Neuronal stem cell (in vitro differentiated cells): ENCODE measurements around the gene HIPK2.
A peak's percentile ranks its signal among the peaks of the same experiment; 100 is the strongest.

Experiments
- DNase-seq: peaks from one replicate; pipeline ENCODE4 v3.0.0-alpha.2; 2013; ENCODE audit warnings: low spot score
- H2AFZ ChIP-seq: one replicate; pipeline ENCODE4 v1.6.1; 2013; ENCODE audit warnings: mild to moderate bottlenecking, low read length, inconsistent platforms
- H2AK5ac ChIP-seq: 2 replicates; pipeline ENCODE4 v1.6.1; 2013; ENCODE audit warnings: low read depth, mild to moderate bottlenecking, inconsistent platforms, low read length, moderate library complexity, mixed read lengths
- H2BK120ac ChIP-seq: 2 replicates; pipeline ENCODE4 v1.6.1; 2013; ENCODE audit warnings: low read depth, mild to moderate bottlenecking, inconsistent platforms, low read length, moderate library complexity, mixed read lengths
- H2BK12ac ChIP-seq: one replicate; pipeline ENCODE4 v1.6.1; 2013; ENCODE audit warnings: low read length, inconsistent platforms
- H2BK15ac ChIP-seq: 2 replicates; pipeline ENCODE4 v1.6.1; 2013; ENCODE audit warnings: mild to moderate bottlenecking, low read length, inconsistent platforms, mixed read lengths
- H2BK5ac ChIP-seq: one replicate; pipeline ENCODE4 v1.6.1; 2013; ENCODE audit warnings: inconsistent platforms, mild to moderate bottlenecking, low read length, moderate library complexity
- H3K14ac ChIP-seq: one replicate; pipeline ENCODE4 v1.6.1; 2013; ENCODE audit warnings: low read length, inconsistent platforms
- H3K18ac ChIP-seq: 2 replicates; pipeline ENCODE4 v1.6.1; 2013; ENCODE audit warnings: low read length, inconsistent platforms
- H3K23ac ChIP-seq: 2 replicates; pipeline ENCODE4 v1.6.1; 2013; ENCODE audit warnings: low read depth, mild to moderate bottlenecking, mixed read lengths, low read length, inconsistent platforms; ENCODE audit not compliant: poor library complexity
- H3K27ac ChIP-seq: replicated peaks from 3 replicates; pipeline ENCODE4 v1.5.1; 2013; ENCODE audit warnings: low read length, inconsistent platforms
- H3K27me3 ChIP-seq, 3 experiments: 2 replicates each; pipeline ENCODE4 v1.6.1; 2013; ENCODE audit warnings: low read length in 3 of 3, mild to moderate bottlenecking in 2 of 3, inconsistent platforms in 1 of 3, low read depth in 1 of 3, mixed read lengths in 1 of 3, moderate library complexity in 1 of 3; ENCODE audit not compliant: control insufficient read depth in 3 of 3, insufficient read depth in 3 of 3
- H3K36me3 ChIP-seq, 2 donors: replicated peaks in 1 of 2; 2 replicates each; pipeline ENCODE4 v1.6.1; 2013; ENCODE audit warnings: low read length in 2 of 2; ENCODE audit not compliant: control insufficient read depth in 2 of 2, insufficient read depth in 2 of 2
- H3K4ac ChIP-seq: 2 replicates; pipeline ENCODE4 v1.6.1; 2013; ENCODE audit warnings: inconsistent platforms, mild to moderate bottlenecking, low read length, moderate library complexity
- H3K4me1 ChIP-seq, 2 donors: 1 replicate in 1 of 2; 2 replicates in 1 of 2; pipeline ENCODE4 v1.6.1; 2013; ENCODE audit warnings: low read length in 2 of 2, low read depth in 1 of 2; ENCODE audit not compliant: control insufficient read depth in 2 of 2, insufficient read depth in 1 of 2
- H3K4me2 ChIP-seq: one replicate; pipeline ENCODE4 v1.6.1; 2013; ENCODE audit warnings: mild to moderate bottlenecking, low read length, inconsistent platforms; ENCODE audit not compliant: insufficient read depth, poor library complexity, severe bottlenecking
- H3K4me3 ChIP-seq, 2 donors: 2 replicates each; pipeline ENCODE4 v1.5.1; 2013; ENCODE audit warnings: low read length in 2 of 2, mild to moderate bottlenecking in 2 of 2, inconsistent platforms in 1 of 2, moderate library complexity in 1 of 2
- H3K79me1 ChIP-seq: one replicate; pipeline ENCODE4 v1.6.1; 2013; ENCODE audit warnings: low read depth, mild to moderate bottlenecking, inconsistent platforms, low read length, moderate library complexity
- H3K9ac ChIP-seq: one replicate; pipeline ENCODE4 v1.6.1; 2013; ENCODE audit warnings: mild to moderate bottlenecking, low read depth, low read length, inconsistent platforms; ENCODE audit not compliant: poor library complexity
- H3K9me3 ChIP-seq, 2 donors: replicated peaks in 1 of 2; 2 replicates each; pipeline versions ENCODE3 to v1.6.1; 2013; ENCODE audit warnings: low read length in 2 of 2, mild to moderate bottlenecking in 2 of 2, inconsistent platforms in 1 of 2, low read depth in 1 of 2, mixed read lengths in 1 of 2, moderate library complexity in 1 of 2; ENCODE audit not compliant: control insufficient read depth in 2 of 2, insufficient read depth in 1 of 2
- H4K8ac ChIP-seq: one replicate; pipeline ENCODE4 v1.6.1; 2013; ENCODE audit warnings: low read depth, mild to moderate bottlenecking, inconsistent platforms, low read length, moderate library complexity
- H4K91ac ChIP-seq: one replicate; pipeline ENCODE4 v1.6.1; 2013; ENCODE audit warnings: low read length, low read depth, mild to moderate bottlenecking, inconsistent platforms; ENCODE audit not compliant: poor library complexity
- WGBS, 2 donors: extraction: QIAGEN DNeasy Blood & Tissue Kit; methylation state at CpG; one replicate each; pipeline ENCODE4 v1.1.7; 2013; ENCODE audit warnings: missing lambda C conversion rate in 2 of 2, mixed read lengths in 1 of 2; ENCODE audit not compliant: insufficient read length in 2 of 2, insufficient replicate concordance in 1 of 2; ENCODE audit errors: extremely low coverage in 2 of 2; 5-methylcytosine and 5-hydroxymethylcytosine counted together

HIPK2 gene

DNA sequence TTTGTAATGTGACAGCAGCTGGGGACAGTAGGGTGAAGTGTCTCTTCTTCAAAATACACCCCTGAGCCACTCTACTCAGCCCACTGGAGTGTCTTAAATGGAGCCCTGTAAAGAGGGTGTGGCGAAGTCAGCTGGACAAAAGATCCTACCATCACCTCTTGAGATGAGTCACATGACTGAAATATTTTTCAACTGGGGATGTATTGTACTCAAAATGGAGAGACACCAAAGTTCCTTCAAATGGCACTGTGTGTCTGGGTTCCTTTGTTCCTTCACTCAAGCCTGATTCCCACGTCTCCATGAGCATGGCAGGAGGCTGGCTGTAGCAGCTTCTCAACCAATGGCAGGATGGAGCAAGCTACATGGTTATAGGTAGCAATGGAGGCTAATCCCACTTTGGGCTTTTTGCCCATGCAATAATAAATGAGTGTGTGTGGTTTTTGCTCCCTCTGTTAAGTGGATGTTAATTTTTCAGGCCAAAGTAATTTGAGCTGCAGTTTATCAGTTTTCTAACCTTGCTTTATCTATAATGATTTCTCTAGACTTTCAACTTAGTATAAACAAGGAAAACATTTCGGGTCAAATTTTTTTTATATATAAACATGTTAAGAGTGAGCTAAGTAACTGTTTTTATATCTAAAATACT, 186.1 kb downstream of the HIPK2 start:
- H2AFZ ChIP-seq: no peak overlapping the region
- peaks cover 0 to 3% of the 10 kb centered on the region in 2 donors for H3K4me1 ChIP-seq
- H2BK120ac ChIP-seq: no peak overlapping the region
- H3K14ac ChIP-seq: no peak overlapping the region
- no peak overlapping the region for H2BK12ac ChIP-seq
- no peak overlapping the region for H3K23ac ChIP-seq
- no peak overlapping the region for H3K9ac ChIP-seq
- DNase-seq: no peak
- H2BK15ac ChIP-seq: no peak overlapping the region
- no peak overlapping the region for H3K4ac ChIP-seq
- no peak overlapping the region for H3K27ac ChIP-seq
- no peak overlapping the region for H2AK5ac ChIP-seq
- no peaks in the 10 kb centered on the region for H3K27me3 ChIP-seq
- WGBS, 2 donors: no CpG with 5 or more reads among the region's 3 CpGs
- H3K79me1 ChIP-seq: no peaks in the 10 kb centered on the region
- H4K91ac ChIP-seq: no peak overlapping the region
- H3K18ac ChIP-seq: no peak overlapping the region
- peaks cover 25 to 92% of the 10 kb centered on the region in 2 donors for H3K36me3 ChIP-seq
- H3K9me3 ChIP-seq: no peaks in the 10 kb centered on the region
- H3K4me2 ChIP-seq: no peak overlapping the region
- H3K4me3 ChIP-seq: no peak overlapping the region
- no peak overlapping the region for H2BK5ac ChIP-seq
- H4K8ac ChIP-seq: no peak overlapping the region

- H2AFZ ChIP-seq: no peak overlapping the region
- H4K91ac ChIP-seq: no peak overlapping the region
- no peaks in the 10 kb centered on the region for H3K27me3 ChIP-seq
- no peak overlapping the region for H3K4ac ChIP-seq
- no peak overlapping the region for H3K14ac ChIP-seq
- H3K4me3 ChIP-seq: no peak overlapping the region
- H3K4me1 ChIP-seq: peaks cover 0 to 3% of the 10 kb centered on the region in 2 donors
- H2BK5ac ChIP-seq: no peak overlapping the region
- no peak overlapping the region for H2BK12ac ChIP-seq
- no peak overlapping the region for H3K9ac ChIP-seq
- DNase-seq: no peak
- H3K27ac ChIP-seq: no peak overlapping the region
- WGBS, 2 donors: no CpG with 5 or more reads among the region's 1 CpG
- peaks cover 15 to 92% of the 10 kb centered on the region in 2 donors for H3K36me3 ChIP-seq
- no peak overlapping the region for H2BK15ac ChIP-seq
- H3K23ac ChIP-seq: no peak overlapping the region
- H3K9me3 ChIP-seq: no peaks in the 10 kb centered on the region
- H2BK120ac ChIP-seq: no peak overlapping the region
- H3K79me1 ChIP-seq: no peaks in the 10 kb centered on the region
- H2AK5ac ChIP-seq: no peak overlapping the region
- H3K18ac ChIP-seq: no peak overlapping the region
- H3K4me2 ChIP-seq: no peak overlapping the region
- H4K8ac ChIP-seq: no peak overlapping the region
Measured at GRCh38 chr7:139589474-139589873, 188.3 kb downstream of the HIPK2 start.

DNA sequence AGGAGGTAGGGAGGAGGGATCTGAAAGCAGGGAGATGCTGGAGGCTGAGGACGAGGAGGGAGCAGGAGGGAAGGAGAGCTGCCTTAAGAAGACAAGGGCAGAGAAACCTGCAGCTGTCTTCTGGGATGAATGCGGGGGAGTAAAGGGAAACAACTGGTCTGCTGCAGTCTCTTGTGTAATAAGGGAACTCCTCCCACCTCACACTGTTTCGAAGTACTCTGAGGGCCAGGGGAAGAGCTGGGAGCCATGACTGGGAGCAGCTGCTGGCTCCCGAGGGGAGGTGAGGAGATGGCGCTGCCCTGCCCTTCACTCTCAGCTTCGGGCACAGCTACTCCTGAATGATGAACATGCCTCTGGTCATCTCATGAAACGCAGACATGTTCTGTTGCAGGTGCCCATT, 189.2 kb downstream of the HIPK2 start:
- H3K18ac ChIP-seq: no peak overlapping the region
- H3K4me1 ChIP-seq: peaks cover 0 to 6% of the 10 kb centered on the region in 2 donors
- H2BK5ac ChIP-seq: peak overlapping the region; percentile 40
- H2BK12ac ChIP-seq: peak overlapping the region; percentile 34
- DNase-seq: no peak
- H3K27me3 ChIP-seq: no peaks in the 10 kb centered on the region
- no peaks in the 10 kb centered on the region for H3K9me3 ChIP-seq
- H3K23ac ChIP-seq: no peak overlapping the region
- H3K27ac ChIP-seq: no peak overlapping the region
- no CpG with 5 or more reads among the region's 7 CpGs for WGBS, 2 donors
- no peak overlapping the region for H3K14ac ChIP-seq
- no peak overlapping the region for H4K91ac ChIP-seq
- H4K8ac ChIP-seq: no peak overlapping the region
- H2AFZ ChIP-seq: no peak overlapping the region
- H2BK120ac ChIP-seq: no peak overlapping the region
- H3K4ac ChIP-seq: no peak overlapping the region
- H3K79me1 ChIP-seq: no peaks in the 10 kb centered on the region
- H2BK15ac ChIP-seq: no peak overlapping the region
- no peak overlapping the region for H3K4me3 ChIP-seq
- no peak overlapping the region for H2AK5ac ChIP-seq
- no peak overlapping the region for H3K9ac ChIP-seq
- H3K4me2 ChIP-seq: no peak overlapping the region
- peaks cover 13 to 92% of the 10 kb centered on the region in 2 donors for H3K36me3 ChIP-seq

- H3K14ac ChIP-seq: no peak overlapping the region
- H3K27me3 ChIP-seq: no peaks in the 10 kb centered on the region
- H3K79me1 ChIP-seq: no peaks in the 10 kb centered on the region
- no peak overlapping the region for H4K91ac ChIP-seq
- H2BK120ac ChIP-seq: no peak overlapping the region
- H3K9ac ChIP-seq: no peak overlapping the region
- H3K4me3 ChIP-seq: no peak overlapping the region
- H3K9me3 ChIP-seq: no peaks in the 10 kb centered on the region
- no CpG with 5 or more reads among the region's 7 CpGs for WGBS, 2 donors
- no peak overlapping the region for H2BK12ac ChIP-seq
- no peak overlapping the region for H3K27ac ChIP-seq
- no peak overlapping the region for H2AK5ac ChIP-seq
- H2AFZ ChIP-seq: no peak overlapping the region
- H3K18ac ChIP-seq: no peak overlapping the region
- H2BK5ac ChIP-seq: no peak overlapping the region
- peaks cover 0 to 7% of the 10 kb centered on the region in 2 donors for H3K4me1 ChIP-seq
- H3K4me2 ChIP-seq: no peak overlapping the region
- no peak overlapping the region for H2BK15ac ChIP-seq
- no peak overlapping the region for H4K8ac ChIP-seq
- H3K23ac ChIP-seq: no peak overlapping the region
- no peak for DNase-seq
- H3K4ac ChIP-seq: no peak overlapping the region
- H3K36me3 ChIP-seq: peaks cover 9 to 92% of the 10 kb centered on the region in 2 donors
Measured at GRCh38 chr7:139587535-139587934, 190.3 kb downstream of the HIPK2 start.
